Loucy (cell line): ENCODE data around the gene CXCL5.

ENCODE experiments used
- H2AFZ ChIP-seq: fragments of 200-600 bp; sonication (generic); 2 replicates; pipeline ENCODE4 v1.6.0; 2016; ENCODE audit warnings: antibody characterized with exemption, mild to moderate bottlenecking, low read length, moderate library complexity
- H3F3A ChIP-seq: fragments of 200-600 bp; 2 replicates; pipeline ENCODE4 v1.6.0; 2016; ENCODE audit warnings: antibody characterized with exemption, low read depth, mild to moderate bottlenecking
- H3K27me3 ChIP-seq: fragments of 200-600 bp; sonication (generic); 2 replicates; pipeline ENCODE4 v1.6.1; 2014; ENCODE audit warnings: low read length, mild to moderate bottlenecking; ENCODE audit not compliant: insufficient read depth, poor library complexity, severe bottlenecking
- H3K36me3 ChIP-seq: fragments of 200-600 bp; sonication (generic); 2 replicates; pipeline ENCODE4 v1.6.1; 2016; ENCODE audit warnings: low read length; ENCODE audit not compliant: insufficient read depth
- H3K4me1 ChIP-seq: fragments of 200-600 bp; sonication (generic); 2 replicates; pipeline ENCODE4 v1.5.1; 2014; ENCODE audit warnings: low read length, mild to moderate bottlenecking; ENCODE audit not compliant: insufficient read depth, poor library complexity, severe bottlenecking
- H3K4me2 ChIP-seq: fragments of 200-600 bp; sonication (generic); 2 replicates; pipeline ENCODE4 v1.6.0; 2014; ENCODE audit warnings: antibody characterized with exemption, low read length, low read depth, mild to moderate bottlenecking; ENCODE audit not compliant: poor library complexity, severe bottlenecking
- H3K4me3 ChIP-seq: fragments of 200-600 bp; sonication (generic); 2 replicates; pipeline ENCODE4 v1.5.1; 2014; ENCODE audit warnings: low read length, mild to moderate bottlenecking, mixed read lengths; ENCODE audit not compliant: poor library complexity, severe bottlenecking
- H3K79me2 ChIP-seq: fragments of 200-600 bp; sonication (generic); 2 replicates; pipeline ENCODE4 v1.6.1; 2014; ENCODE audit warnings: low read length; ENCODE audit not compliant: insufficient read depth
- H3K9ac ChIP-seq: fragments of 200-600 bp; sonication (generic); 2 replicates; pipeline ENCODE4 v1.6.0; 2014; ENCODE audit warnings: mild to moderate bottlenecking, low read depth, low read length, moderate library complexity; ENCODE audit not compliant: poor library complexity, severe bottlenecking
- H3K9me2 ChIP-seq: fragments of 200-600 bp; sonication (generic); replicated peaks from 2 replicates; pipeline ENCODE4 v1.6.1; 2016; ENCODE audit warnings: low read depth, low read length, mixed read lengths
- H3K9me3 ChIP-seq: fragments of 200-600 bp; sonication (generic); 2 replicates; pipeline ENCODE4 v1.6.1; 2014; ENCODE audit warnings: mild to moderate bottlenecking, antibody characterized with exemption, low read length, low read depth; ENCODE audit not compliant: insufficient read depth
- H4K20me1 ChIP-seq: fragments of 200-600 bp; sonication (generic); 2 replicates; pipeline ENCODE4 v1.6.0; 2014; ENCODE audit warnings: antibody characterized with exemption, low read length, mild to moderate bottlenecking; ENCODE audit not compliant: insufficient read depth, poor library complexity, severe bottlenecking
- EZH2phosphoT487 ChIP-seq: fragments of 200-600 bp; IDR thresholded peaks from 2 replicates; pipeline ENCODE4 v1.6.1; 2018; ENCODE audit warnings: antibody characterized with exemption, mild to moderate bottlenecking, moderate library complexity, borderline replicate concordance
- TF ChIP-seq, protein P1 (sequence below): fragments of 200-600 bp; sonication (generic); conservative IDR thresholded peaks from 2 replicates; pipeline ENCODE4 v1.5.1; 2014; ENCODE audit warnings: mild to moderate bottlenecking, antibody characterized with exemption, low read length

Gene CXCL5

GRCh38 chr4:73989031-73989430 lies 9.4 kb downstream of the CXCL5 start:
- H2AFZ ChIP-seq = no peak overlapping the region

GRCh38 chr4:73988061-73988460 lies 10.4 kb downstream of the CXCL5 start, which contains the start of gene PPBP:
PPBP (minus strand) TSS chr4:73988190; CDS start chr4:73988103, 87 bp downstream.
- Histone ChIP-seq H3F3A (no peaks in the 10 kb centered on the region), H3K4me1 (peaks cover 9% of the 10 kb centered on the region), H4K20me1 (no peaks in the 10 kb centered on the region), H3K36me3 (no peaks in the 10 kb centered on the region), H2AFZ (peak within 1 kb of the TSS; percentile 71), H3K4me2 (no peak within 1 kb of the TSS), H3K27me3 (no peaks in the 10 kb centered on the region), H3K9ac (no peak within 1 kb of the TSS), H3K4me3 (no peak within 1 kb of the TSS), H3K9me2 (no peaks in the 10 kb centered on the region), H3K79me2 (no peaks in the 10 kb centered on the region), H3K9me3 (no peaks in the 10 kb centered on the region)
- TF ChIP-seq EZH2phosphoT487 = no peak
- TF ChIP-seq, protein P1, sequence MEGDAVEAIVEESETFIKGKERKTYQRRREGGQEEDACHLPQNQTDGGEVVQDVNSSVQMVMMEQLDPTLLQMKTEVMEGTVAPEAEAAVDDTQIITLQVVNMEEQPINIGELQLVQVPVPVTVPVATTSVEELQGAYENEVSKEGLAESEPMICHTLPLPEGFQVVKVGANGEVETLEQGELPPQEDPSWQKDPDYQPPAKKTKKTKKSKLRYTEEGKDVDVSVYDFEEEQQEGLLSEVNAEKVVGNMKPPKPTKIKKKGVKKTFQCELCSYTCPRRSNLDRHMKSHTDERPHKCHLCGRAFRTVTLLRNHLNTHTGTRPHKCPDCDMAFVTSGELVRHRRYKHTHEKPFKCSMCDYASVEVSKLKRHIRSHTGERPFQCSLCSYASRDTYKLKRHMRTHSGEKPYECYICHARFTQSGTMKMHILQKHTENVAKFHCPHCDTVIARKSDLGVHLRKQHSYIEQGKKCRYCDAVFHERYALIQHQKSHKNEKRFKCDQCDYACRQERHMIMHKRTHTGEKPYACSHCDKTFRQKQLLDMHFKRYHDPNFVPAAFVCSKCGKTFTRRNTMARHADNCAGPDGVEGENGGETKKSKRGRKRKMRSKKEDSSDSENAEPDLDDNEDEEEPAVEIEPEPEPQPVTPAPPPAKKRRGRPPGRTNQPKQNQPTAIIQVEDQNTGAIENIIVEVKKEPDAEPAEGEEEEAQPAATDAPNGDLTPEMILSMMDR = no peak

More at GRCh38 chr4:73989031-73989430, 9.4 kb downstream of the CXCL5 start:
- no peaks in the 10 kb centered on the region for H3K9me2 ChIP-seq
- no peaks in the 10 kb centered on the region for H3K9me3 ChIP-seq
- no peak overlapping the region for H3K9ac ChIP-seq
- H3K36me3 ChIP-seq = no peaks in the 10 kb centered on the region
- H3K27me3 ChIP-seq = no peaks in the 10 kb centered on the region
- no peak for TF ChIP-seq EZH2phosphoT487
- TF ChIP-seq, protein P1 = no peak
- no peaks in the 10 kb centered on the region for H4K20me1 ChIP-seq
- no peaks in the 10 kb centered on the region for H3F3A ChIP-seq
- no peaks in the 10 kb centered on the region for H3K79me2 ChIP-seq
- H3K4me2 ChIP-seq = no peak overlapping the region
- peaks cover 9% of the 10 kb centered on the region for H3K4me1 ChIP-seq
- no peak overlapping the region for H3K4me3 ChIP-seq

DNA sequence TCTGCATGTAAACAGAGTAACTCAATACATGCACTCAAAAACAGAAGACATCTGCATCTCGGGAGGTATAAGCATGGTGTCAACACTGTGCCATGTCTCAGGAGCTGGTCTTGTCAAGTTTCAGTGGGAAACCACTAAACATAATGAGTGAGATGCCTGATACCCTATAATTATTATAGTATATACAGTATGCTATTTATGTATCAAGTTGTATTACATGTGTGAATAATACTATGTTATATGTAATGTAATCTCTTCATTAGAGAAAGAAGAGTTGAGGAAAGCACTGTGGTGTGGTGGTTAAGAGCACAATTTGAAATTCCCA lies 13.0 kb downstream of the CXCL5 start:
- TF ChIP-seq, protein P1 = no peak
- TF ChIP-seq EZH2phosphoT487 = no peak

More for the DNA sequence above, 13.0 kb downstream of the CXCL5 start:
- Histone ChIP-seq H3K4me1 (peaks cover 9% of the 10 kb centered on the region), H3K9me3 (no peaks in the 10 kb centered on the region), H3K9ac (no peak overlapping the region), H4K20me1 (no peaks in the 10 kb centered on the region), H3K79me2 (no peaks in the 10 kb centered on the region), H3K9me2 (no peaks in the 10 kb centered on the region), H3F3A (no peaks in the 10 kb centered on the region), H2AFZ (no peak overlapping the region), H3K36me3 (no peaks in the 10 kb centered on the region), H3K4me2 (no peak overlapping the region), H3K27me3 (no peaks in the 10 kb centered on the region), H3K4me3 (no peak overlapping the region)
